WTC11 (cell line): Measurements from ENCODE around the gene USP11.

Source experiments
- ATF1 ChIP-seq: sonication (generic); formaldehyde crosslinking; IDR thresholded peaks from 2 replicates; pipeline ENCODE4 v1.8.1; 2023; ENCODE audit warnings: mild to moderate bottlenecking, moderate library complexity, missing genetic modification reagents
- IRF2 ChIP-seq: sonication (generic); formaldehyde crosslinking; IDR thresholded peaks from 2 replicates; pipeline ENCODE4 v1.8.0; 2022; ENCODE audit warnings: low read depth, missing genetic modification reagents, borderline replicate concordance
- JUN ChIP-seq: sonication (generic); formaldehyde crosslinking; IDR thresholded peaks from 2 replicates; pipeline ENCODE4 v1.8.0; 2023; ENCODE audit warnings: mild to moderate bottlenecking, missing genetic modification reagents
- NR2C2 ChIP-seq: sonication (generic); formaldehyde crosslinking; IDR thresholded peaks from 2 replicates; pipeline ENCODE4 v1.8.0; 2022; ENCODE audit warnings: mild to moderate bottlenecking, missing genetic modification reagents
- PREB ChIP-seq: sonication (generic); formaldehyde crosslinking; IDR thresholded peaks from 2 replicates; pipeline ENCODE4 v1.8.1; 2022; ENCODE audit warnings: mild to moderate bottlenecking, missing genetic modification reagents, moderate library complexity, borderline replicate concordance
- SP1 ChIP-seq: sonication (generic); formaldehyde crosslinking; conservative IDR thresholded peaks from 2 replicates; pipeline ENCODE4 v1.8.1; 2022; ENCODE audit warnings: missing genetic modification reagents
- TCF7 ChIP-seq: sonication (generic); formaldehyde crosslinking; IDR thresholded peaks from 2 replicates; pipeline ENCODE4 v1.8.0; 2022; ENCODE audit warnings: mild to moderate bottlenecking, low read depth, missing genetic modification reagents, moderate library complexity
- USF2 ChIP-seq: sonication (generic); formaldehyde crosslinking; IDR thresholded peaks from 2 replicates; pipeline ENCODE4 v1.8.1; 2023; ENCODE audit warnings: mild to moderate bottlenecking, missing genetic modification reagents, moderate library complexity
- TF ChIP-seq, protein P1 (sequence below): fragments of 200-600 bp; IDR thresholded peaks from 2 replicates; pipeline ENCODE4 v1.8.0; 2022; ENCODE audit warnings: antibody characterized with exemption

DNA sequence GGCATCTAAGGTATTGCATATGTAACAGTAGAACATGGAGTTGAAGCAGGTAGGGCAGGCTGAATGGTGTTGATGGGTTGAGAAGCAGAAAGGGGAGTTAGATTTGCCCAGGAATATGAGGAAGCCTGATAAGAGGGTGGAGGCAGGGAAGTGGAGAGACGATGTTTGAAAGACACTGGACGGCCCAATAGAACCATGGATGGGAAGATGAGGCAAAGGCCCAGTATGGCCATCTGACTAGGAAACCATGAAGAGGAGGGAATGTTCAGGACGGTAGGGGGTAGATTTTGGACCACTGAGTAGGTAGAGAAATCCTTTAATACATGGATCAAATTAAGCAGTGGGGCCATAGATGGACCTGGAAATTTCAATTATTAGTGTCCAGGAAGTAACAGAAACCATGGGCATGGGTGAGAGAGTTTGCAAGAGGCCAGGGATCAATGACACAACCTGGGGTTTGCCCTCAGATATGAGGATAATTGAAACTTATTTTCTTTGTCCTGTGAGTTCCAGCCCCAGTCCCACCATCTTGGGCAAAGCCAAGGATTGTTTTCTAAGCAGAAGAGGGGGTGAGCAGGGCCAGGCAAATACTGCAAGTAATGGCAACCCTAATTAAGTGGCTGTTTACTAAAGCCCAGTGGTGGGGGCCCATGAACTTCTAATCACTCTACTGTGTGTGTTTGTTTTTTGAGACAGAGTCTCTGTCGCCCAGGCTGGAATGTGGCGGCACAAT is 2.5 kb upstream of the USP11 start:
- TF ChIP-seq, protein P1, sequence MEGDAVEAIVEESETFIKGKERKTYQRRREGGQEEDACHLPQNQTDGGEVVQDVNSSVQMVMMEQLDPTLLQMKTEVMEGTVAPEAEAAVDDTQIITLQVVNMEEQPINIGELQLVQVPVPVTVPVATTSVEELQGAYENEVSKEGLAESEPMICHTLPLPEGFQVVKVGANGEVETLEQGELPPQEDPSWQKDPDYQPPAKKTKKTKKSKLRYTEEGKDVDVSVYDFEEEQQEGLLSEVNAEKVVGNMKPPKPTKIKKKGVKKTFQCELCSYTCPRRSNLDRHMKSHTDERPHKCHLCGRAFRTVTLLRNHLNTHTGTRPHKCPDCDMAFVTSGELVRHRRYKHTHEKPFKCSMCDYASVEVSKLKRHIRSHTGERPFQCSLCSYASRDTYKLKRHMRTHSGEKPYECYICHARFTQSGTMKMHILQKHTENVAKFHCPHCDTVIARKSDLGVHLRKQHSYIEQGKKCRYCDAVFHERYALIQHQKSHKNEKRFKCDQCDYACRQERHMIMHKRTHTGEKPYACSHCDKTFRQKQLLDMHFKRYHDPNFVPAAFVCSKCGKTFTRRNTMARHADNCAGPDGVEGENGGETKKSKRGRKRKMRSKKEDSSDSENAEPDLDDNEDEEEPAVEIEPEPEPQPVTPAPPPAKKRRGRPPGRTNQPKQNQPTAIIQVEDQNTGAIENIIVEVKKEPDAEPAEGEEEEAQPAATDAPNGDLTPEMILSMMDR, result no peak
- TF ChIP-seq SP1 (CRISPR knock-in tag) (no peak), IRF2 (CRISPR knock-in tag) (no peak), USF2 (no peak), TCF7 (no peak), NR2C2 (CRISPR knock-in tag) (no peak), ATF1 (no peak), PREB (CRISPR knock-in tag) (no peak), JUN (CRISPR knock-in tag) (no peak)
